DOHH2 (cell line): ENCODE data around the gene HSDL1.

ENCODE experiments used
- CTCF ChIP-seq: fragments of 200-600 bp; sonication (generic); IDR thresholded peaks from one replicate; pipeline ENCODE4 v1.5.1; 2014; ENCODE audit warnings: antibody characterized with exemption, mild to moderate bottlenecking, low read depth, low read length; ENCODE audit not compliant: poor library complexity, severe bottlenecking
- EZH2phosphoT487 ChIP-seq: fragments of 200-600 bp; sonication (generic); IDR thresholded peaks from 2 replicates; pipeline ENCODE4 v1.6.1; 2017; ENCODE audit warnings: borderline replicate concordance, mild to moderate bottlenecking, antibody characterized with exemption, low read length, moderate library complexity, mixed read lengths

DNA sequence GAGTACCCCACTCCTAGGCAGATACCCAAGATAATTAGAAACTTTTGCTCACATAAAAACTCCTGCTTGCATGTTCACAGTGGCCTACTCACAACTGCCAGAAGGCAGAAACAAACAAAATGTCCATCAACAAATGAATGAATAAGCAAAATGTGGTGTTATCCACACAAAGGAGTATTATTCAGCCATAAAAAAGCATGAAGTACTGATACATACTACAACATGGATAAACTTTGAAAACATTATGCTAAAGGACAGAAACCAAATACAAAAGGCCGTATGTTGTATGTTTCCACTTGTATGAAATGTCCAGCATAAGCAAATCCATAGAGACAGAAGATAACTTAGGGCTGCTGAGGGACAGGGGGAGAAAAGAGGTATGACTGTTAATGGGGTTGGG, 1.9 kb downstream of the HSDL1 start:
- TF ChIP-seq CTCF (no peak), EZH2phosphoT487 (no peak)
